GM18499 (cell line): ENCODE data around the gene PRKG1.
A peak's percentile ranks its signal among the peaks of the same experiment; 100 is the strongest.
"Not testable (repeated sequence)": the region's sequence is repeated elsewhere in the genome, so short reads cannot be mapped to it uniquely, and the experiment has no call there.

Experiments used
- ATAC-seq: cut with Tn5 transposase; IDR thresholded peaks from one replicate; pipeline ENCODE4 v1.9.1; 2021; ENCODE audit warnings: moderate number of reproducible peaks; ENCODE audit not compliant: insufficient read depth, unreplicated experiment

Gene PRKG1

GRCh38 chr10:51667678-51668335 lies 593.5 kb downstream of the PRKG1 start:
- ATAC-seq, result no peak

GRCh38 chr10:51668336-51668689 lies 594.0 kb downstream of the PRKG1 start:
- no peak for ATAC-seq

GRCh38 chr10:51669041-51669440 lies 594.8 kb downstream of the PRKG1 start:
- no peak for ATAC-seq

- ATAC-seq, result no peak
Measured at GRCh38 chr10:51672039-51672535, 597.8 kb downstream of the PRKG1 start.

GRCh38 chr10:51675088-51675487 lies 600.8 kb downstream of the PRKG1 start:
- ATAC-seq, result no peak

- ATAC-seq, result no peak
Measured at GRCh38 chr10:51679841-51680240, 605.6 kb downstream of the PRKG1 start.

GRCh38 chr10:51683031-51683691 lies 608.9 kb downstream of the PRKG1 start:
- ATAC-seq, result no peak

GRCh38 chr10:51685768-51686167 lies 611.5 kb downstream of the PRKG1 start:
- ATAC-seq, result no peak

- ATAC-seq, result no peak
Measured at GRCh38 chr10:51687296-51687695, 613.0 kb downstream of the PRKG1 start.

GRCh38 chr10:51688826-51689225 lies 614.5 kb downstream of the PRKG1 start:
- not testable (repeated sequence) for ATAC-seq

- ATAC-seq, result no peak
Measured at GRCh38 chr10:51689536-51689935, 615.2 kb downstream of the PRKG1 start.

GRCh38 chr10:51691135-51691534 lies 616.8 kb downstream of the PRKG1 start:
- no peak for ATAC-seq

- ATAC-seq, result no peak
Measured at GRCh38 chr10:51694086-51694768, 619.9 kb downstream of the PRKG1 start.

- ATAC-seq, result no peak
Measured at GRCh38 chr10:51696251-51696650, 622.0 kb downstream of the PRKG1 start.

- no peak for ATAC-seq
Measured at GRCh38 chr10:51698473-51699063, 624.3 kb downstream of the PRKG1 start.

GRCh38 chr10:51699145-51699474 lies 624.8 kb downstream of the PRKG1 start:
- peak; percentile 15 for ATAC-seq

- ATAC-seq, result peak; percentile 88
Measured at GRCh38 chr10:51699475-51700227, 625.4 kb downstream of the PRKG1 start, which contains the start of gene CSTF2T. CSTF2T (minus strand) TSS chr10:51699595; CDS start chr10:51699549, 46 bp downstream.

GRCh38 chr10:51700228-51700817 lies 626.0 kb downstream of the PRKG1 start:
- no peak for ATAC-seq

GRCh38 chr10:51705774-51706173 lies 631.5 kb downstream of the PRKG1 start:
- ATAC-seq, result no peak

GRCh38 chr10:51706225-51706624 lies 631.9 kb downstream of the PRKG1 start:
- ATAC-seq, result no peak
